ENCODE results near the gene HINT3. TPM values are rescaled to one million over a fixed set of nuclear protein-coding genes. Genes with fewer than 3 reads are reported as not detected.
A peak's percentile ranks its signal among the peaks of the same experiment; 100 is the strongest.
"Not testable (repeated sequence)": the region's sequence is repeated elsewhere in the genome, so short reads cannot be mapped to it uniquely, and the experiment has no call there.

Gene HINT3
- total RNA-seq, 1 donor from 2014 or later, result 32.9 TPM

GRCh38 chr6:125966569-125966968 lies 10.0 kb downstream of the HINT3 start:
- TF ChIP-seq CTCF (IDR thresholded peaks at IDR 0.05; ENCODE audit: borderline replicate concordance), result no peak
- intact Hi-C loops (cut with micrococcal nuclease), result loop anchor here (10.0 kb wide), 1 partner anchor 662 kb away; the partner anchor contains the start of gene HDDC2
- peaks cover 21% of the 10 kb centered on the region for H3K36me3 ChIP-seq
- no peaks in the 10 kb centered on the region for H3K27me3 ChIP-seq (ENCODE audit: low read depth)
- no peak overlapping the region for H3K4me3 ChIP-seq
- H3K9me3 ChIP-seq (replicated peaks), result no peaks in the 10 kb centered on the region
- peaks cover 11% of the 10 kb centered on the region for H3K4me1 ChIP-seq
- no peak for DNase-seq
- H3K27ac ChIP-seq (replicated peaks), result no peak overlapping the region

- Histone ChIP-seq H3K27me3 (ENCODE audit: low read depth) (no peaks in the 10 kb centered on the region), H3K4me3 (no peak overlapping the region), H3K36me3 (peaks cover 21% of the 10 kb centered on the region), H3K27ac (replicated peaks) (no peak overlapping the region), H3K4me1 (peaks cover 4% of the 10 kb centered on the region), H3K9me3 (replicated peaks) (no peaks in the 10 kb centered on the region)
- no peak for DNase-seq
- intact Hi-C loops (cut with micrococcal nuclease), result loop anchor here (10.0 kb wide), 1 partner anchor 664 kb away; the partner anchor contains the start of gene HDDC2
- TF ChIP-seq CTCF (IDR thresholded peaks at IDR 0.05; ENCODE audit: borderline replicate concordance), result no peak
Observed at GRCh38 chr6:125968493-125968892, 11.9 kb downstream of the HINT3 start.

GRCh38 chr6:125970760-125971159 lies 14.2 kb downstream of the HINT3 start:
- intact Hi-C loops (cut with micrococcal nuclease), result no loop called here
- Histone ChIP-seq H3K4me1 (no peaks in the 10 kb centered on the region), H3K36me3 (peaks cover 30% of the 10 kb centered on the region), H3K4me3 (no peak overlapping the region), H3K27ac (replicated peaks) (no peak overlapping the region), H3K9me3 (replicated peaks) (no peaks in the 10 kb centered on the region), H3K27me3 (ENCODE audit: low read depth) (no peaks in the 10 kb centered on the region)
- no peak for TF ChIP-seq CTCF (IDR thresholded peaks at IDR 0.05; ENCODE audit: borderline replicate concordance)
- no peak for DNase-seq

- intact Hi-C loops (cut with micrococcal nuclease); H3K9me3 ChIP-seq (replicated peaks); H3K4me1 ChIP-seq; H3K27me3 ChIP-seq (ENCODE audit: low read depth); DNase-seq; H3K4me3 ChIP-seq; H3K27ac ChIP-seq (replicated peaks): not testable (repeated sequence)
- H3K36me3 ChIP-seq, result peaks cover 23% of the 10 kb centered on the region
Observed at GRCh38 chr6:125972478-125972877, 15.9 kb downstream of the HINT3 start.

GRCh38 chr6:125974214-125974866 lies 17.8 kb downstream of the HINT3 start:
- no peak overlapping the region for H3K4me3 ChIP-seq
- peak; percentile 68 for TF ChIP-seq CTCF (IDR thresholded peaks at IDR 0.05; ENCODE audit: borderline replicate concordance)
- peaks cover 10% of the 10 kb centered on the region for H3K36me3 ChIP-seq
- no peak overlapping the region for H3K27ac ChIP-seq (replicated peaks)
- no peak for DNase-seq
- H3K4me1 ChIP-seq, result no peaks in the 10 kb centered on the region
- no peaks in the 10 kb centered on the region for H3K27me3 ChIP-seq (ENCODE audit: low read depth)
- intact Hi-C loops (cut with micrococcal nuclease), result no loop called here
- no peaks in the 10 kb centered on the region for H3K9me3 ChIP-seq (replicated peaks)

- peaks cover 10% of the 10 kb centered on the region for H3K36me3 ChIP-seq
- no peaks in the 10 kb centered on the region for H3K27me3 ChIP-seq (ENCODE audit: low read depth)
- H3K27ac ChIP-seq (replicated peaks), result no peak overlapping the region
- no peaks in the 10 kb centered on the region for H3K4me1 ChIP-seq
- H3K4me3 ChIP-seq, result no peak overlapping the region
- H3K9me3 ChIP-seq (replicated peaks), result no peaks in the 10 kb centered on the region
- intact Hi-C loops (cut with micrococcal nuclease), result no loop called here
- no peak for TF ChIP-seq CTCF (IDR thresholded peaks at IDR 0.05; ENCODE audit: borderline replicate concordance)
- DNase-seq, result no peak
Observed at GRCh38 chr6:125979101-125979500, 22.5 kb downstream of the HINT3 start.
